Measurements from ENCODE around the gene CTU2. TPM values are rescaled to one million over a fixed set of nuclear protein-coding genes. Genes with fewer than 3 reads are reported as not detected.

The CTU2 gene
- polyA plus RNA-seq, 1 donor = 11.0 TPM

DNA sequence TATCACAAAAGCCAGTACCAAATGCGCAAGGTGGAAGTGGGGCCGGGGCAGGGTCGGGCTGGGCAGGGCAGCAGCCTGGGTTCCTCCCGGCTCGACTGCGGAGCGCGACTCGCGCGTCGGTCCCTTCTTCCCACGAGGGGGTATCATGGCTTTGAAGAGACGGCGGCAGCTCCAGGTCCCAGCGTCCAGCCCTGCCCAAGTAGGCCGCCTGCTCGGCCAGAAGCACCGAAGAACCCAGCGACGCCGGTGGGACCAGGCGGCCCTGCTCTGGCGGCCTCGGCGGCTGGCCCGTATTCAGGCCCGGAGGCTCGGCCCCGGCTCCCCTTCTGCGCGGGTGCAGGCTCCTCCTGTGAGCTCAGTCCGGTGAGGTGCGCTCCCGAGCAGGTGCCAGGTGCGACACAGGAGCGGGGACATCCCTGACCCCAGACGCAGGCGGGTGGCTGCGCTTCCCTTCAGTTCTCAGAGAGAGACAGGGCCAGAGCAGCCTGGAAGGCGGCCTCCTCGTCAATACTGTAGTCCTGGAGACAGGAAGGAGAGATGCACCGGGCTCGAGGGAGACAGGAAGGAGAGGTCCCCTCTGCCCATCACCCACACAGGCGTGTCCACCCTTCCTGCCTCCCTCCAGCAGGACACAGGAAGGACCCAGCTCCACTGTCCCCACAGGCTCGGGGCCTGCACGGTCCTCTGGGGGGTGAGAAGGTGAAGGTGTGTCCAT, 9.0 kb upstream of the CTU2 start:
- no peaks in the 10 kb centered on the region for H3K27me3 ChIP-seq (ENCODE audit: control insufficient read depth, insufficient read depth, low read length)
- WGBS (ENCODE audit: insufficient coverage, low lambda C conversion rate) = no CpG with 5 or more reads among the region's 47 CpGs
- H3K36me3 ChIP-seq (ENCODE audit: control insufficient read depth, insufficient read depth, low read length) = peaks cover 35% of the 10 kb centered on the region
- no peaks in the 10 kb centered on the region for H3K9me3 ChIP-seq (ENCODE audit: control insufficient read depth, low read depth, low read length)
- no peaks in the 10 kb centered on the region for H3K4me1 ChIP-seq (ENCODE audit: control insufficient read depth, insufficient read depth, low read length)
- H3K27ac ChIP-seq (ENCODE audit: low read length) = no peak overlapping the region
- H3K4me3 ChIP-seq (ENCODE audit: low read length) = no peak overlapping the region
- no peak for DNase-seq

DNA sequence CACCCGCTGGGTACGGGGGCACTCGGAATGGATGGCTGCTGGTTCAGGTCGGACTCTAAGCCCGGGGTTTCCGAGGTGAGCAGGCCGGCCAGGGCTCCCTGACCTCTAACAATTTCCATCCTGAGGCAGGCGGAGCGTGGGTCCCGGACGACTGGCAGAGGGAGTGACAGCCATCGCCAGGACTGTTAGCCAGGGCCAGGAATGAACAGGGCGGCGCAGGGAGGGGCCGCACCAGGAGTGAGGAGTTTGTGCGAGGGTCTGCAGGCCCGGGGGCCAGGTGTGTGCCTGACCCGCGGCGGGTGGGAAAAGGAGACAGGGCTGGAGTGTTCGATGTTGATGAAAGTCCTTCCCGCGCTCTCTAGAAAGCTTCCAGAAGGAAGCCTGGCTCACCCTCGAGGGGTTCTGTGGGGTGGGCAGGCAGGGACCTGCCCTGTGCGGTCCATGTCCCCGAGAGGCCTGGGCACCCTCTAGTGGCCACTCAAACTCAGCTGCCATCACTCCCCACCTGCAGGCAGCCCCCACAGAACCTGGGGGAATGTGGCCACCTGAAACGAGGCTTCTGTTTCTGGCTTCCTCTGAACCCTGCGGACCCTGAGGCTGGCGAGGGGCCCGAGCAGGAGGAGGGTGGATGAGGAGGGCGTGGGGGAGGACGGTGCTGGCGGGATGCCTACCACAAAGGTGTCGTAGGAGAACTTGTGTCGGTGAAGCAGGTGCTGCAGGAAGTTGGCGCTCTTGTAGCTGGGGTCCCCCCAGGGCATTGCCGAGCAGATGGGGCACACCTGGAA, 8.3 kb upstream of the CTU2 start:
- H3K27ac ChIP-seq (ENCODE audit: low read length) = no peak overlapping the region
- DNase-seq = no peak
- H3K27me3 ChIP-seq (ENCODE audit: control insufficient read depth, insufficient read depth, low read length) = no peaks in the 10 kb centered on the region
- no peaks in the 10 kb centered on the region for H3K4me1 ChIP-seq (ENCODE audit: control insufficient read depth, insufficient read depth, low read length)
- no CpG with 5 or more reads among the region's 37 CpGs for WGBS (ENCODE audit: insufficient coverage, low lambda C conversion rate)
- H3K4me3 ChIP-seq (ENCODE audit: low read length) = no peak overlapping the region
- H3K36me3 ChIP-seq (ENCODE audit: control insufficient read depth, insufficient read depth, low read length) = peaks cover 35% of the 10 kb centered on the region
- no peaks in the 10 kb centered on the region for H3K9me3 ChIP-seq (ENCODE audit: control insufficient read depth, low read depth, low read length)

DNA sequence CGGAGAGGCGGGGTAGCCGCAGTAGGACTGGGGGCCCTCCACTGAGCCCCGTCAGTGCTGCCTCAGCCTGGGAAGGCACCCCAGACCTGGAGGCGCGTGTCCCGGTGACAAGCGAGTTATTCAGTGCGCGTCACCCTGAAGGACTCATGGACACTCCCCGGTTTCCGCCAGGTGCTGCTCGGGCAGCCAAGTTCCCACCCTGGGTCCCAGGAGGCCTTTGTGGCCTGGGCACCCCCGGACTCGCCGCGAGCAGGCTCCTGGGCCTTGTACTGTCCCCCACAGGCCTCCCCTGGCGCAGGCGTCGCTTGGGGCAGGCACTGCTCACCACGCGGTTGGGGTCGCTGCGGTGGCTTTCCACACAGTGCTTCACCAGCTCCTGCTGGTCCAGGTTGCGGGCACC, 7.7 kb upstream of the CTU2 start:
- no peaks in the 10 kb centered on the region for H3K4me1 ChIP-seq (ENCODE audit: control insufficient read depth, insufficient read depth, low read length)
- H3K9me3 ChIP-seq (ENCODE audit: control insufficient read depth, low read depth, low read length) = no peaks in the 10 kb centered on the region
- peaks cover 35% of the 10 kb centered on the region for H3K36me3 ChIP-seq (ENCODE audit: control insufficient read depth, insufficient read depth, low read length)
- DNase-seq = no peak
- no CpG with 5 or more reads among the region's 25 CpGs for WGBS (ENCODE audit: insufficient coverage, low lambda C conversion rate)
- H3K4me3 ChIP-seq (ENCODE audit: low read length) = no peak overlapping the region
- no peak overlapping the region for H3K27ac ChIP-seq (ENCODE audit: low read length)
- no peaks in the 10 kb centered on the region for H3K27me3 ChIP-seq (ENCODE audit: control insufficient read depth, insufficient read depth, low read length)

DNA sequence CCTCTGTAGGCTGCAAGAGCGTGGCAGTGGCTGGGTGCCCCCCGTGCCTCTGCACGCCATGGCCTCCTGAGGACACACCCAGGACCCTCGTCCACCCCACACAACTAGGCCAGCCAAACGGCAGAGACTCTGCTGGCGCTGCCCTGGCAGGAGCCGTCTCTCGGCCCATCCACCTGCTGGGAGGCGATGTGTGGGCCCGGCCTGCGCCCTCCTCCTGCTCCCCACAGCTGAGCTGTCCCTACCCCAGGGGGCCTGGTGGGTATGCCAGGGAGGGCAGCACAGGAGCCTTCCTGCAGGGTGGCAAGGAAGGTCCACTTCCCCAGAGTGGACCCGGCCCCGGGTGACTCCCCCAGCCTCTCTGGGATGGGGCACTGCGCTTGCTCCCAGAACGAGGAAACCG, 7.1 kb upstream of the CTU2 start:
- Histone ChIP-seq H3K9me3 (ENCODE audit: control insufficient read depth, low read depth, low read length) (no peaks in the 10 kb centered on the region), H3K4me1 (ENCODE audit: control insufficient read depth, insufficient read depth, low read length) (no peaks in the 10 kb centered on the region), H3K4me3 (ENCODE audit: low read length) (no peak overlapping the region), H3K36me3 (ENCODE audit: control insufficient read depth, insufficient read depth, low read length) (peaks cover 35% of the 10 kb centered on the region), H3K27me3 (ENCODE audit: control insufficient read depth, insufficient read depth, low read length) (no peaks in the 10 kb centered on the region), H3K27ac (ENCODE audit: low read length) (no peak overlapping the region)
- DNase-seq = no peak
- WGBS (ENCODE audit: insufficient coverage, low lambda C conversion rate) = no CpG with 5 or more reads among the region's 16 CpGs

DNA sequence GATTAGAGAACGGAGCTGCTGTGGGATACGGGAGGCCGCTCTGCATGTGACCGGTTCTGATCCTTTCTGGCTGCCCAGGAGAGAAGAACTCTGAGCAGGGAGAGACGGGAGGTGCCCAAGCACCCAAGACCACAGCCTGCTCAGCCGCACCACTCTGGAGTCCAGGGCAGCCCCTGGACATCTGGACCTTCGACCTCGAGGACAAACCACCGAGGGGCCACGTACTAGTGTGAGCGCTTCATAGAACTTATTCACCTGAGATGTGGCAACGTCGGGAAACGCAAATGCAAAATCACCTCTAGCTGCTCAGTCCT, 6.0 kb upstream of the CTU2 start:
- DNase-seq = no peak
- H3K27ac ChIP-seq (ENCODE audit: low read length) = no peak overlapping the region
- WGBS (ENCODE audit: insufficient coverage, low lambda C conversion rate) = no CpG with 5 or more reads among the region's 14 CpGs
- peaks cover 5% of the 10 kb centered on the region for H3K4me1 ChIP-seq (ENCODE audit: control insufficient read depth, insufficient read depth, low read length)
- H3K27me3 ChIP-seq (ENCODE audit: control insufficient read depth, insufficient read depth, low read length) = no peaks in the 10 kb centered on the region
- H3K9me3 ChIP-seq (ENCODE audit: control insufficient read depth, low read depth, low read length) = no peaks in the 10 kb centered on the region
- peaks cover 35% of the 10 kb centered on the region for H3K36me3 ChIP-seq (ENCODE audit: control insufficient read depth, insufficient read depth, low read length)
- no peak overlapping the region for H3K4me3 ChIP-seq (ENCODE audit: low read length)

DNA sequence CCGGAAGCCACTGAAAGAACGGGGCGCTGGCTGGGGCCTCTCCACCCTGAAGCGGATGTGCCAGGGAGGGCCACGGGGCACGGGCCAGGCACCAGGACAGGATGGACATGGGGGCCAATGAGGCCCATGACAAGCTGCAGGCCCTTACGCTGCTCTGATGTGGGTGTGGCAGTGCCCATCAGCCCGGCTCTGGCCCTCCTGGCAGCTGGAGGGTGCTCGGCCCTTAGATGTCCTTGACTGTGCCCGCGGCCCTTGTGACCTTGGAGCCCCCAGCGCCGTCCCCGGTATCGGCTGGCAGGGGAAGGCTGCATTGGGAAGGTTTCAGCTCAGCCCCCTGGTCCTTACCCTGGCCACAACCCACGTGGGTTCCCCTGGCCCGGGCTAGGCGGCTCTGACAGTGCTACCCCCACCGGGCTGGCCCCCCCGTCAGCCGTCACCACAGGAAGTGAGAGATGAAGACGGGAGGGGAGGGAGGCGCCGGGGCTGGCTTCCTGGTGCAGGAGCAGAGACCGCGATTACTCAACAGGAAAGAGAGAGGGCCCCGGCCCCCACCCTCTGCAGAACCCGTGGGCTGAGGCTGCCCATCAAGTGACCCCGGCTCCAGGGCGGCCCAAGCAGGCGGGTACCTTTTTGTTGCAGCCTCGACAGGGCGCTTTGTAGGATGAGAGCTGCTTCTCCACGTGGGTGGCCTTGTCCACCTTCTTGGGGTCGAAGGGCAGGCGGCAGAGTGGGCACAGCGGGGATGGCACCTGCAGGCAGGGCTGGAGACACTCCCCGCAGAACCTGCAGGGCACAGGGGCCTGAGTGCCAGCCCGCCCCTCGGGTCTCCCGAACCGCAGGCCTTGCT, 5.4 kb upstream of the CTU2 start:
- H3K27me3 ChIP-seq (ENCODE audit: control insufficient read depth, insufficient read depth, low read length) = no peaks in the 10 kb centered on the region
- H3K4me1 ChIP-seq (ENCODE audit: control insufficient read depth, insufficient read depth, low read length) = peaks cover 6% of the 10 kb centered on the region
- no peaks in the 10 kb centered on the region for H3K9me3 ChIP-seq (ENCODE audit: control insufficient read depth, low read depth, low read length)
- no CpG with 5 or more reads among the region's 42 CpGs for WGBS (ENCODE audit: insufficient coverage, low lambda C conversion rate)
- H3K4me3 ChIP-seq (ENCODE audit: low read length) = no peak overlapping the region
- no peak overlapping the region for H3K27ac ChIP-seq (ENCODE audit: low read length)
- peak; percentile 50 for DNase-seq
- peaks cover 35% of the 10 kb centered on the region for H3K36me3 ChIP-seq (ENCODE audit: control insufficient read depth, insufficient read depth, low read length)

DNA sequence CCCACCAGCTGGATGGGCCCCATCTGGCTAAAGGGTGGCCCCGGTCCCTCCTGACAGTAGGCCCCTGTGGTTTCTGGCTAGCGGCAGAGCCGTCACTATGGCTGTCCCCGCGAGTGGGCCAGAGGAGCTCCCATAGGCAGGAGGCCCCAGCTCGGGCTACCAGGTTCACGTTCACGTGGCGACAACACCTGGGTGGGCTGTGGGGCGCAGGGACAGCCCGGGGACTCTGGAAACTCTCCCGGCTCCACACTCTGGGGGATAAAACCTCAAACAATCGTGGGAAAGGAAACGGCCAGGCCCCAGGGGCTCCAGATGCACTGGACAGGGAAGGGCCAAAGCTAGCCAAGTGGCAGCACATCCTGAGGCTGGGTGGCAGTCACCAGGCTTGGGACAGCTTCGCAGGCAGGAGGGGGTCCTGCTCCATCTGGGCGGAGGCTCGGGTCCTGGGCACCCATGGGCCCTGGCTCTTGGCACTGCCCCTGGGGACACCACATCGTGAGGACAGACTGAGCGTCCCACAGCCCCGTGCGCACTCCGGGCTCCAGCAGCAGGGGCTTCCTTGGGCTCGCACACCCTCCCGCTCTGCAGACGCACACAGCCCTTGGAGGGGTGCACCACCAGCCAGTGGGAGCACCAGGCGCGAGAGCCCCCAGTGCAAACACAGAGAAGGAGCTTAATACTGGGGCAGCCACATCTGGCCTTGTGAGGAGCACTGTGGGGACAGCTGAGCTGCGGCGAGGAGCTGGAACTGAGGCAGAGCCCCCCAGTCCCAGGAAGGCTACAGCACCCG, 4.5 kb upstream of the CTU2 start:
- H3K4me1 ChIP-seq (ENCODE audit: control insufficient read depth, insufficient read depth, low read length) = peaks cover 6% of the 10 kb centered on the region
- no peak overlapping the region for H3K4me3 ChIP-seq (ENCODE audit: low read length)
- no CpG with 5 or more reads among the region's 30 CpGs for WGBS (ENCODE audit: insufficient coverage, low lambda C conversion rate)
- H3K9me3 ChIP-seq (ENCODE audit: control insufficient read depth, low read depth, low read length) = no peaks in the 10 kb centered on the region
- H3K27ac ChIP-seq (ENCODE audit: low read length) = no peak overlapping the region
- H3K27me3 ChIP-seq (ENCODE audit: control insufficient read depth, insufficient read depth, low read length) = no peaks in the 10 kb centered on the region
- DNase-seq = no peak
- H3K36me3 ChIP-seq (ENCODE audit: control insufficient read depth, insufficient read depth, low read length) = peaks cover 33% of the 10 kb centered on the region

DNA sequence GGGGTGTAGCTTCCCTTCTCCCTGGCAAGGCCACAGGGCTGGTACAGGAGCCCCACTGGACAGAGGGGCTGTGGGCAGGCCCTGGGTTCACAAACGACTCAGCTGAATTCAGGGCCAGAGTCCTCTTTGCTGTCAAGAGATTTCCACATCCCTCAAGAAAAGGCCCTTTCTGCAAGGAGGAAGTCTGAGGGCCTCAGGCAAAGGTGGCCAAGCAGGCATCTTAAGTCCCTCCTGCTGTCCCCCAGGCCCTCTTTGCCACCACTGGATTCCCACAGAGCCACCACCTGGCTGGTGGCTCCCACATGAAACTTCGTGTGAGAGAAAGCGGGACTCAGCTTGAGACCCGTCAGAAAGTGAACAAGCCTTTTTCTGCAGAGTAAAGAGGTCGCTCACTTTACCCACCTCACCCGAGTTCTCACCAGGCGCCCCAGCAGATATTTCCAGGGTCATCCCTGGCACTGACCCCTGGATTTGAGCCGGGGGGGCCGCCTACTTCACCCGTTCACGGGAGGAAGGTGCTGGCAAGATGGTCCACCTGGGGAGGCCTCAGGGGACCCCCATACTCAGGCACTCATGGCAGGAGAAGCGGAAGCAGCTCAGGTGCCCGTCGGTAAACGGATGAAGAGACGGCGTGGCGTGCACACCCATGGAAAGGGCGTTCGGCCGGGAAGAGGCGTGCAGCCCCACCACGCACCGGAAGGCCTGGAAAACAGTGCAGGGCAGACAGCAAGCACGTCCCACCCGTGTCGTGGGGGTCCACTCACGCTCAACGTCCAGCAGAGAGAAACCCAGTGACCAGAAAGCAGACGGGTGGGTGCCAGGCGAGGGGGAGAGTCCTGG, 3.7 kb upstream of the CTU2 start:
- Histone ChIP-seq H3K4me1 (ENCODE audit: control insufficient read depth, insufficient read depth, low read length) (peaks cover 12% of the 10 kb centered on the region), H3K36me3 (ENCODE audit: control insufficient read depth, insufficient read depth, low read length) (peaks cover 29% of the 10 kb centered on the region)
- no peak for DNase-seq

DNA sequence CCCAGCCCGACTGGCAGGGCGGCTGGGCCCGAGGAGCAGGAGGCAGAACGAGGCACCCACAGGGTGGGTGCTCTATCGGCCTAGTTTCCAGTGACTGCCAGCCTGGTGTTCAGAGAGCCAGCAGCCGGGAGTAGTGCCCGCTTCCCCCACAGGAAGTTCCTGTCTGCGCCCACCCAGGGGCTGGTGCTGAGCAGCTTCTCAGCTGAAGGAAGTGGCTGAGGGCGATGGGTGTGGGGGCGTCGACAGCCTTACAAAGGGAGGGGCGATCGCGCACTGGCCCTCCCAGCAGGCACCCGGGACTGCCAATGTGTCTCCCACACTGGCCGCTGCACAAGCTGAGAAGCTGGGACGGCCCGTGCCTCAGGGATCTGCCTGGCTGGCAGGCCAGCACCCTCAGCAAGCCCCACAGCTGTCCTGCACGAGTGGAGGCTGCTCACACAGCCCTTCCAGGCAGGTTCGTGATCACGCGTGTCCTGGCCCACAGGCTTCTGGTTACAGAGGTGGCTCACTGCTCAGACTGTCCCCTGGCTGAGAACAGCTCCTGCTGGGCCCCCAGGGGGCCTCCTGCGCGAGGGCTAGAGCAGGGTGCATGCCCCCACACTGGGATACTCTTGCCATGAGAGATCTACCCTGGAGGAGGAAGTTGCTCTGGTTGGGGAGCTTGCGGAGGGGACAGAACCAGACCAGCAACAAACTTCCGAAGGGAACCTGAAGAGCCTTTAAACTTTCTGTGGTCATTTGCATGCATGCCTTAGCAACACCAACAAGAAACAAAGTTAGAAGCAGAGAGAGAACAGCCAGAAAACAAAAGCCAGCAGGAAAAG, 2.6 kb upstream of the CTU2 start:
- Histone ChIP-seq H3K27me3 (ENCODE audit: control insufficient read depth, insufficient read depth, low read length) (no peaks in the 10 kb centered on the region), H3K4me3 (ENCODE audit: low read length) (no peak overlapping the region), H3K27ac (ENCODE audit: low read length) (no peak overlapping the region), H3K9me3 (ENCODE audit: control insufficient read depth, low read depth, low read length) (no peaks in the 10 kb centered on the region), H3K4me1 (ENCODE audit: control insufficient read depth, insufficient read depth, low read length) (peaks cover 12% of the 10 kb centered on the region), H3K36me3 (ENCODE audit: control insufficient read depth, insufficient read depth, low read length) (peaks cover 18% of the 10 kb centered on the region)
- no peak for DNase-seq
- whole genome bisulfite sequencing (ENCODE audit: insufficient coverage, low lambda C conversion rate) = no CpG with 5 or more reads among the region's 26 CpGs

More for the DNA sequence above, 3.7 kb upstream of the CTU2 start:
- Histone ChIP-seq H3K27ac (ENCODE audit: low read length) (no peak overlapping the region), H3K4me3 (ENCODE audit: low read length) (no peak overlapping the region), H3K27me3 (ENCODE audit: control insufficient read depth, insufficient read depth, low read length) (no peaks in the 10 kb centered on the region), H3K9me3 (ENCODE audit: control insufficient read depth, low read depth, low read length) (no peaks in the 10 kb centered on the region)
- WGBS (ENCODE audit: insufficient coverage, low lambda C conversion rate) = 100% methylated on average over 1 of the region's 31 CpGs

Measured in large intestine (tissue), 3 donors.